Progenitor cell of endocrine pancreas (in vitro differentiated cells): ENCODE measurements around the gene RASGRP2. TPM values are rescaled to one million over a fixed set of nuclear protein-coding genes. Genes with fewer than 3 reads are reported as not detected.

Experiments used
- DNase-seq: peaks from one replicate; pipeline ENCODE4 v3.0.0; 2021; ENCODE audit warnings: low spot score; ENCODE audit not compliant: unreplicated experiment
- H3K27ac Mint-ChIP-seq: 2 replicates; pipeline ENCODE4 v1.8.0; 2021; ENCODE audit warnings: mild to moderate bottlenecking, moderate library complexity, mixed read lengths
- H3K27me3 Mint-ChIP-seq: 2 replicates; pipeline ENCODE4 v1.8.0; 2021; ENCODE audit warnings: mixed read lengths
- H3K36me3 Mint-ChIP-seq: 2 replicates; pipeline ENCODE4 v1.8.0; 2022; ENCODE audit warnings: mixed read lengths; ENCODE audit not compliant: insufficient read depth
- H3K4me1 Mint-ChIP-seq: 2 replicates; pipeline ENCODE4 v1.8.0; 2021; ENCODE audit warnings: low read depth, mixed read lengths
- H3K4me3 Mint-ChIP-seq: 2 replicates; pipeline ENCODE4 v1.8.0; 2021; ENCODE audit warnings: low read depth, mild to moderate bottlenecking, moderate library complexity, mixed read lengths
- H3K9me3 Mint-ChIP-seq: 2 replicates; pipeline ENCODE4 v1.8.0; 2021; ENCODE audit warnings: low read depth, mixed read lengths
- total RNA-seq: library from RNA; stranded (reverse); gene quantifications from 2 replicates; pipeline ENCODE4 v1.2.1, GENCODE V29; 2021
- TF ChIP-seq, protein P1 (sequence below): fragments of 200-600 bp; sonication (generic); IDR thresholded peaks from one replicate; pipeline ENCODE4 v1.5.0; 2021; ENCODE audit warnings: antibody characterized with exemption, mild to moderate bottlenecking; ENCODE audit not compliant: unreplicated experiment

RASGRP2 gene
- total RNA-seq, 1 donor from 2014 or later, result 0.53 TPM

DNA sequence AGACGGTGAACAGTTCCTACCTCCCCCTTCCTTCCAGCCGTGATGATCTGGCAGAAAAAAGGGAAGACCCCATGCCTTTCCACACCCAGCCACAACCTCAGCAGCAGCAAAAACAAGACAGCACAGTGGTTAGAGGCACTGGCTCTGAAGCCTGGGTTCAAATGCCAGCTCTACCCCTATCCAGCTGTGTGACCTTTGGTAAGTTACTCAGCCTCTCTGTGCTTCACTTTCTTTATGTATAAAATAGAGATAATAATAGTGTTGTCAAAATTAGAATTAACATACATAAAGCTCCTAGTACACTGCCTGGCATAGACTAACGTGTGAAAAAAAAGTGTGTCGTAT, 25.2 kb downstream of the RASGRP2 start:
- H3K4me1 Mint-ChIP-seq, result no peaks in the 10 kb centered on the region
- H3K36me3 Mint-ChIP-seq, result no peaks in the 10 kb centered on the region
- no peaks in the 10 kb centered on the region for H3K9me3 Mint-ChIP-seq
- H3K27ac Mint-ChIP-seq, result no peak overlapping the region
- no peak for DNase-seq
- peaks cover 87% of the 10 kb centered on the region for H3K27me3 Mint-ChIP-seq
- TF ChIP-seq, protein P1, sequence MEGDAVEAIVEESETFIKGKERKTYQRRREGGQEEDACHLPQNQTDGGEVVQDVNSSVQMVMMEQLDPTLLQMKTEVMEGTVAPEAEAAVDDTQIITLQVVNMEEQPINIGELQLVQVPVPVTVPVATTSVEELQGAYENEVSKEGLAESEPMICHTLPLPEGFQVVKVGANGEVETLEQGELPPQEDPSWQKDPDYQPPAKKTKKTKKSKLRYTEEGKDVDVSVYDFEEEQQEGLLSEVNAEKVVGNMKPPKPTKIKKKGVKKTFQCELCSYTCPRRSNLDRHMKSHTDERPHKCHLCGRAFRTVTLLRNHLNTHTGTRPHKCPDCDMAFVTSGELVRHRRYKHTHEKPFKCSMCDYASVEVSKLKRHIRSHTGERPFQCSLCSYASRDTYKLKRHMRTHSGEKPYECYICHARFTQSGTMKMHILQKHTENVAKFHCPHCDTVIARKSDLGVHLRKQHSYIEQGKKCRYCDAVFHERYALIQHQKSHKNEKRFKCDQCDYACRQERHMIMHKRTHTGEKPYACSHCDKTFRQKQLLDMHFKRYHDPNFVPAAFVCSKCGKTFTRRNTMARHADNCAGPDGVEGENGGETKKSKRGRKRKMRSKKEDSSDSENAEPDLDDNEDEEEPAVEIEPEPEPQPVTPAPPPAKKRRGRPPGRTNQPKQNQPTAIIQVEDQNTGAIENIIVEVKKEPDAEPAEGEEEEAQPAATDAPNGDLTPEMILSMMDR, result no peak
- H3K4me3 Mint-ChIP-seq, result no peak overlapping the region

DNA sequence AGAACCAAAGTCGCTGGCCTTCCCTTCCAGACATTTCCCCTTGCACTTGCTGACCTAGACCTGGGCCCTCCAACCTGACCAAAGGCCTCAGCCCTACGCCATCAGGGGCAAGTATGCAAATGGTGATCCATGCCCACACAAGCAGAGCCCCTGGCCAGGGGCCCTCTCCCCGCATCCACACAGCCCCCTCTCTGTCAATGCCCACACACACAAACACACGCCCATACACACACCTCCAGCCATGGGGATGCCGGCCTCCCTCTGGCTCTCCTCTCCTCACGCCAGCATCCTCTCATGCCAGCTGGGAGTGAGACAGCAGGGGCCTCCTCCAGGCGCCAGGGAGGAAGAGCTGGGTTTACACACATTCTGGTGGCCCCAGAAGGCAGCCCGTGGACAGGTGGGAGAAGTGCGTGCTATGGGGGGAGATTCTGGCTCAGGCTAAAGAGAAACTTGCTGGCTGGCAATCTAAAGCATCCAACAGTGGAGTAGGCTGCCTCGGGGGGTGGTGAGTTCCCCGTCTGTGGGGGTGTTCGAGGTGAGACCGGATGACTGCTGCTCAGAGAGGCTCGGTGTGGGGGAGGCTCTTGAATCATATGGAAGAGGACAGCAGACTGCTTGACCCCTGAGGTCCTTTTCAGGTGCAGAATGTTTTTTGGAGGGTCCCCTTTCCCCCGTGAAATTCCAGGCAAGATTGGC, 25.7 kb downstream of the RASGRP2 start:
- DNase-seq, result no peak
- Mint-ChIP-seq H3K27ac (no peak overlapping the region), H3K27me3 (peaks cover 88% of the 10 kb centered on the region), H3K4me3 (no peak overlapping the region), H3K36me3 (no peaks in the 10 kb centered on the region), H3K9me3 (no peaks in the 10 kb centered on the region), H3K4me1 (no peaks in the 10 kb centered on the region)
- TF ChIP-seq, protein P1, result no peak

DNA sequence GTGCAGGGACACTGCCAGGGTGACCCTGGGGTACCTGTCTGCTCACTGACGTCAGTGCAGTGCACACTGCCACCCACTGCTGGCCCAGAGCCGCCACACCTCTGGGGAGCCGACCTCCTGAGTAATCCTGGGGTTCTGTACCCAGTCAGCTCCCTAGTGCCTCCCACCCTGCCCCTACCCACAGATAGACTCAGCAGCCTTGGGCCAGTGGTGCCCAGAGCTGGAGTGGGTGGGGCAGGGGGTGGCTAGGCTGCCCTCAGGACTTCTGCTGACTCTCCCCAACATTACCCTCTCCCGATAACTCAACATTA, 26.7 kb downstream of the RASGRP2 start:
- H3K4me1 Mint-ChIP-seq, result no peaks in the 10 kb centered on the region
- no peaks in the 10 kb centered on the region for H3K9me3 Mint-ChIP-seq
- peaks cover 87% of the 10 kb centered on the region for H3K27me3 Mint-ChIP-seq
- TF ChIP-seq, protein P1, result no peak
- H3K4me3 Mint-ChIP-seq, result no peak overlapping the region
- H3K27ac Mint-ChIP-seq, result no peak overlapping the region
- DNase-seq, result no peak
- no peaks in the 10 kb centered on the region for H3K36me3 Mint-ChIP-seq

DNA sequence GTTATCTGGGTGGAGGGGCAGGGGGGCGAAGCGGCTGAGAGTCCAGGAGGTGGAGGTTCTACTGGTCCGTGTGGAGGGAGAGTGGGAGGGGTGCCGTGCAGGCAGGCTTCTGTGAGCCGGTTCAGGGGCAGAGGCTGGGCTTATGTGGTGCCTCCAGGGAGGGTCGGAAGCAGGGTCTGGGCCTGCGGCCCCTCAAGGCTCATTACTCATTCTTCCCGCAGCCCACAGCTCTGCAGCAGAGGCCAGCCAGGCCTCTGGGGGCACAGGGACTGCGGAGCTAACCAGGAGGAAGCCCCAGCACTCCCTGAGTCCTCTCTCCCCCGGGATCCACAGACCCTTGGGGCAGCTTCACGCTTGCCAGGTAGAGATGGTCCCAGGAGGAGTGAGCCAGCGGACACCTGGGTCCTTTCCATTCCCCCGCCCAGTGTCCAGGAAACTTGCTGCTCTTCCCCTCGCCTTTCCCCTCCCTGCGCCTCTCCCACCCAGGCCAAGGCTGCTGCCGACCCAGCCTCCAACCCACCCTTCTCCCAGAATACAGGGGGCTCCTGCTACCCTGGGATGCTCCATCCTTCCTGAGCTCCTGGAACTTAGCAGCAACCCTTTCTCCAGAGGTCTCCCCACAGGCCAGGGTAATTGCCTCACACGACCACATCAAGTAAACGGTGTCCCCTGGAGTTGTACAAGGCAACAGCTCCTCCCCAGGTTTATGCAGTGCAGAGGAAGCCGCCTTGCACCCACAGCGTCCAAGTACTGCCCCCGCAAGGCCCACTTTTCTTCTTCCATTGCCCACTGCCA, 27.3 kb downstream of the RASGRP2 start:
- no peak overlapping the region for H3K4me3 Mint-ChIP-seq
- no peaks in the 10 kb centered on the region for H3K36me3 Mint-ChIP-seq
- H3K27ac Mint-ChIP-seq, result no peak overlapping the region
- peaks cover 1% of the 10 kb centered on the region for H3K4me1 Mint-ChIP-seq
- peaks cover 87% of the 10 kb centered on the region for H3K27me3 Mint-ChIP-seq
- TF ChIP-seq, protein P1, result no peak
- no peak for DNase-seq
- H3K9me3 Mint-ChIP-seq, result no peaks in the 10 kb centered on the region

DNA sequence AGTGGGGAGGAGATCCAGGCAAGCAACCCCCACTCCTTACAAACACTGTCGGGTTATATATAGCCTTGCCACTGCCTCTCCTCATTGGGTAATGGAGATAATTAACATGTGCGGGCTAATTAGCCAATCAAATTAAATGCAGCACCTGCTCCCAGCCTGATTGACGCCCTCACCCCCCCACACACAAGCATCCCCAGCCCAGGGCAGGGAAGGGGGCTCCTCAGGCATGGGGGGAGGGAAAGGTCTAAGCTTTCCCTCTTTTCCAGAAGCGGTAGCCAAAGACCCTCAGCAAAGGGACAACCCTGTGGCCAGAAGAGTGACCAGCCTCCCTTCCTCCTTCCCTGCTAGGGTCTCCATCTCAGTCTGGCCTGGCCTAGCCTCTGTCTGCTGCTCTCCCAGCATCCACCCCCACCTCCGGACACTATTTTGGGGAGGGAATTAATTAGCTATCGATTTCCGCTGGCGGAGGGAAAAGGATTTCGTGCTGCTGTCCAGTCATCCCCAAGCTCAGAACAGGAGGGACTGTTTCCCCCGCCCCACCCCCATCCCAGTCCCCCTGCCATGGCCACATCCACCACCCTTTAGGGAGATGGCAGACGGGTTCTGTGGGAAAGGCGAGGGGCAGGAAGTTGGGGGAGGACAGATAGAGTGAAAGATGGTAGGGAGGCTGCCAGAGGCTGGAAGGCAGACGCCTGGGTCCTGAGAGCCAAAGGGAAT, 28.0 kb downstream of the RASGRP2 start:
- Mint-ChIP-seq H3K27me3 (peaks cover 86% of the 10 kb centered on the region), H3K4me1 (peaks cover 5% of the 10 kb centered on the region), H3K9me3 (no peaks in the 10 kb centered on the region), H3K36me3 (no peaks in the 10 kb centered on the region), H3K4me3 (no peak overlapping the region), H3K27ac (no peak overlapping the region)
- DNase-seq, result no peak
- TF ChIP-seq, protein P1, result no peak
